Panc1 (cell line): Measurements from ENCODE around the gene DEK. TPM values are rescaled to one million over a fixed set of nuclear protein-coding genes. Genes with fewer than 3 reads are reported as not detected.

Experiments
- ATAC-seq: fragments of 200-7000 bp; cut with Tn5 transposase; 2 replicates; pipeline ENCODE4 v1.9.1; 2020; ENCODE audit warnings: mild to moderate bottlenecking, moderate library complexity
- BruUV-seq: library from RNA; stranded (reverse); fragments of 400-500 nt; replicated peaks from 2 replicates; lab custom pipeline; 2021; lab: Mats Ljungman, UMichigan
- CTCF ChIA-PET: fragments of 300-600 bp; sonication (Branson Sonifier 250); formaldehyde crosslinking; loops from one replicate; lab custom pipeline; 2022; ENCODE audit warnings: antibody characterized with exemption; lab: Charles Lee
- POLR2A ChIA-PET: fragments of 300-600 bp; sonication (Branson Sonifier 250); formaldehyde crosslinking; loops from one replicate; lab custom pipeline; 2022; ENCODE audit warnings: antibody characterized with exemption; lab: Charles Lee
- DNase-seq: peaks from one replicate; pipeline ENCODE4 v3.0.0-alpha.2; 2010; ENCODE audit warnings: low read depth, low spot score
- H3K27ac ChIP-seq: 2 replicates; pipeline ENCODE4 v1.5.1; 2011; ENCODE audit warnings: mild to moderate bottlenecking, low read length, inconsistent platforms
- H3K27me3 ChIP-seq: fragments of 200-500 bp; sonication (Bioruptor generic); 2 replicates; pipeline ENCODE4 v1.6.0; 2014; ENCODE audit warnings: low read length, inconsistent platforms; ENCODE audit not compliant: control insufficient read depth, insufficient read depth
- H3K36me3 ChIP-seq: fragments of 200-500 bp; sonication (Bioruptor generic); 2 replicates; pipeline ENCODE4 v1.5.1; 2014; ENCODE audit warnings: inconsistent platforms, mild to moderate bottlenecking, low read length, moderate library complexity; ENCODE audit not compliant: control insufficient read depth, insufficient read depth
- H3K4me1 ChIP-seq: 2 replicates; pipeline ENCODE4 v1.5.1; 2011; ENCODE audit warnings: inconsistent platforms, mild to moderate bottlenecking, low read length, moderate library complexity; ENCODE audit not compliant: control insufficient read depth, insufficient read depth
- H3K4me3 ChIP-seq, 2 experiments: 2 replicates each; pipeline ENCODE4 v1.5.1; 2011 to 2012; ENCODE audit warnings: low read depth in 2 of 2, low read length in 2 of 2, mild to moderate bottlenecking in 2 of 2, inconsistent platforms in 1 of 2, moderate library complexity in 1 of 2
- H3K9me3 ChIP-seq: fragments of 200-500 bp; sonication (Bioruptor generic); 2 replicates; pipeline ENCODE4 v1.5.1; 2014; ENCODE audit warnings: low read depth, mild to moderate bottlenecking, inconsistent platforms, low read length, moderate library complexity; ENCODE audit not compliant: control insufficient read depth, insufficient read depth
- CTCF ChIP-seq: fragments of 450-650 bp; IDR thresholded peaks from 2 replicates; pipeline ENCODE4 v1.5.1; 2017; ENCODE audit warnings: mild to moderate bottlenecking
- POLR2AphosphoS5 ChIP-seq: IDR thresholded peaks from 2 replicates; pipeline ENCODE4 v1.6.1; 2012; ENCODE audit warnings: mild to moderate bottlenecking, low read depth, low read length, moderate library complexity
- REST ChIP-seq, 2 experiments: IDR thresholded peaks; 2 replicates each; pipeline ENCODE4 v1.6.1; 2011 to 2012; ENCODE audit warnings: low read depth in 2 of 2, control low read depth in 1 of 2, low read length in 1 of 2, mild to moderate bottlenecking in 1 of 2, moderate library complexity in 1 of 2; ENCODE audit not compliant: insufficient read depth in 1 of 2
- SIN3A ChIP-seq: IDR thresholded peaks from 2 replicates; pipeline ENCODE4 v1.6.1; 2012; ENCODE audit warnings: low read depth, mild to moderate bottlenecking, low read length, moderate library complexity, borderline replicate concordance; ENCODE audit not compliant: insufficient read depth
- TCF7L2 ChIP-seq: IDR thresholded peaks from 2 replicates; pipeline ENCODE4 v1.6.1; 2011; ENCODE audit warnings: mild to moderate bottlenecking, low read depth, low read length, inconsistent platforms
- in situ Hi-C: cut with HindIII; loops from 2 replicates; pipeline ENCODE4 v1.10.0; 2016; ENCODE audit warnings: low sequenced_read_pairs, low pct_unique_long_range_greater_than_20kb
- intact Hi-C: fragments of 100-400 bp; cut with micrococcal nuclease; formaldehyde crosslinking; loops from one replicate; pipeline ENCODE4 v1.10.0; 2022; ENCODE audit not compliant: unreplicated experiment
- total RNA-seq: library from RNA; stranded (reverse); gene quantifications from one replicate; pipeline ENCODE4 v1.2.1, GENCODE V29; 2021; ENCODE audit not compliant: unreplicated experiment

Gene DEK
- total RNA-seq, 1 experiment from 2014 or later: 177 TPM

GRCh38 chr6:18237167-18237566 is 27.2 kb downstream of the DEK start:
- H3K4me3 ChIP-seq: no peak overlapping the region
- no peak for ATAC-seq
- peaks cover 27% of the 10 kb centered on the region for H3K36me3 ChIP-seq
- no peaks in the 10 kb centered on the region for H3K4me1 ChIP-seq
- H3K9me3 ChIP-seq: no peaks in the 10 kb centered on the region
- ChIA-PET CTCF (no interaction called here), POLR2A (interaction anchor here (0.6 kb wide), 1 partner anchor 196 kb away, joined by 3 read pairs; no protein-coding TSS in a partner anchor)
- no TSS peak for BruUV-seq
- intact Hi-C loops: no loop called here
- no peaks in the 10 kb centered on the region for H3K27me3 ChIP-seq
- H3K27ac ChIP-seq: no peak overlapping the region
- no peak for DNase-seq
- TF ChIP-seq CTCF: no peak
- no peak for TF ChIP-seq REST (IDR thresholded peaks at IDR 0.05; ENCODE audit: insufficient read depth in 1 of 2, low read depth in 2 of 2, low read length in 1 of 2)
- TF ChIP-seq SIN3A: no peak
- no peak for TF ChIP-seq POLR2AphosphoS5
- no peak for TF ChIP-seq TCF7L2
- in situ Hi-C loops: no loop called here

GRCh38 chr6:18235524-18235923 is 28.8 kb downstream of the DEK start:
- CTCF ChIA-PET: no interaction called here

More at GRCh38 chr6:18235524-18235923, 28.8 kb downstream of the DEK start:
- no peaks in the 10 kb centered on the region for H3K4me1 ChIP-seq
- DNase-seq (no peak), ATAC-seq (no peak)
- no peaks in the 10 kb centered on the region for H3K27me3 ChIP-seq
- in situ Hi-C loops (no loop called here), intact Hi-C loops (no loop called here)
- peaks cover 24% of the 10 kb centered on the region for H3K36me3 ChIP-seq
- no peak overlapping the region for H3K27ac ChIP-seq
- no peak overlapping the region for H3K4me3 ChIP-seq
- TF ChIP-seq SIN3A: no peak
- TF ChIP-seq TCF7L2: no peak
- no peak for TF ChIP-seq POLR2AphosphoS5
- no peak for TF ChIP-seq REST (IDR thresholded peaks at IDR 0.05; ENCODE audit: insufficient read depth in 1 of 2, low read depth in 2 of 2, low read length in 1 of 2)
- no peak for TF ChIP-seq CTCF
- H3K9me3 ChIP-seq: no peaks in the 10 kb centered on the region
- POLR2A ChIA-PET: no interaction called here
- BruUV-seq: no TSS peak
